ENCODE results near the gene SH3PXD2A.

The SH3PXD2A gene

DNA sequence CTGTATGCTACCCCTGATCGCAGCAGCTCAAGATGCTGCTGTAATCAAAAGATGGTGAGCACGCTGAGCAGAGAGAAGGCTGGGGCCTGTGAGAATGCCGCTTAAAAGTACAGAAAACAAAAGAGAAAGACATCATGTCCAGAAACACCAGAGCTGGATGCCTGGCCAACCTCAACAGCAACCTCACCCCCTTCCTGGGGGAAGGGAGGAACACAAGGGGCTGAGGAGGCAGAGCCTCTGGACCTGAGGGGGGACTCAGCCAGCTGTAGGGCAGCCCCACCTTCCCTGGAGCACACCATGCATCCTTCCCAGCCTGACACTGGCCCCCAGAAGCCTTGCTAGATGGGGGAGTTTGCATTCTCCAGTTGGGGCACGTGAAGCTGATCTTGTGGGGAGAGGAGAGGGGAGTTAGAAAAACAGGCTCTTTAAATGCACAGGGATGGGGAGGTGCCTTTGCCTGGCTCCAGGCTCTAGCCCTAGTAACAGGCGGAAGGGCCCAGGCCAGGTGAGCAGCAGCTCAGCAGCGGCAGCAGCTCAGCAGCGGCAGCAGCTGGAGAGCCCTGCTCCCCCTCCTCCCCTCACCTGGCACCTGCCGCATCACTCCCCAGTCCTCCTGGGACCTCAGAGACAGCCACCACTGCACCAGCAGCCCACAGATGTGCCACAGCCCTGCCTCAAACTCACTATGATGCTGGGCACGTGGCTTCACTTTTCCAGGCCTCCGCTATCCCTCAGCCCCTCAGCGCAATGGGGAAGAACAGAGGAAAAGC is 205.5 kb downstream of the SH3PXD2A start:
- TF ChIP-seq, protein P1, sequence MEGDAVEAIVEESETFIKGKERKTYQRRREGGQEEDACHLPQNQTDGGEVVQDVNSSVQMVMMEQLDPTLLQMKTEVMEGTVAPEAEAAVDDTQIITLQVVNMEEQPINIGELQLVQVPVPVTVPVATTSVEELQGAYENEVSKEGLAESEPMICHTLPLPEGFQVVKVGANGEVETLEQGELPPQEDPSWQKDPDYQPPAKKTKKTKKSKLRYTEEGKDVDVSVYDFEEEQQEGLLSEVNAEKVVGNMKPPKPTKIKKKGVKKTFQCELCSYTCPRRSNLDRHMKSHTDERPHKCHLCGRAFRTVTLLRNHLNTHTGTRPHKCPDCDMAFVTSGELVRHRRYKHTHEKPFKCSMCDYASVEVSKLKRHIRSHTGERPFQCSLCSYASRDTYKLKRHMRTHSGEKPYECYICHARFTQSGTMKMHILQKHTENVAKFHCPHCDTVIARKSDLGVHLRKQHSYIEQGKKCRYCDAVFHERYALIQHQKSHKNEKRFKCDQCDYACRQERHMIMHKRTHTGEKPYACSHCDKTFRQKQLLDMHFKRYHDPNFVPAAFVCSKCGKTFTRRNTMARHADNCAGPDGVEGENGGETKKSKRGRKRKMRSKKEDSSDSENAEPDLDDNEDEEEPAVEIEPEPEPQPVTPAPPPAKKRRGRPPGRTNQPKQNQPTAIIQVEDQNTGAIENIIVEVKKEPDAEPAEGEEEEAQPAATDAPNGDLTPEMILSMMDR (IDR thresholded peaks at IDR 0.05; ENCODE audit: low read depth, low read length): no peak
- no peak overlapping the region for H3K4me3 ChIP-seq (replicated peaks in 1 of 2; ENCODE audit: low read depth in 2 of 2, low read length in 2 of 2)
- DNase-seq (ENCODE audit: low read depth in 2 of 2): no peak

DNA sequence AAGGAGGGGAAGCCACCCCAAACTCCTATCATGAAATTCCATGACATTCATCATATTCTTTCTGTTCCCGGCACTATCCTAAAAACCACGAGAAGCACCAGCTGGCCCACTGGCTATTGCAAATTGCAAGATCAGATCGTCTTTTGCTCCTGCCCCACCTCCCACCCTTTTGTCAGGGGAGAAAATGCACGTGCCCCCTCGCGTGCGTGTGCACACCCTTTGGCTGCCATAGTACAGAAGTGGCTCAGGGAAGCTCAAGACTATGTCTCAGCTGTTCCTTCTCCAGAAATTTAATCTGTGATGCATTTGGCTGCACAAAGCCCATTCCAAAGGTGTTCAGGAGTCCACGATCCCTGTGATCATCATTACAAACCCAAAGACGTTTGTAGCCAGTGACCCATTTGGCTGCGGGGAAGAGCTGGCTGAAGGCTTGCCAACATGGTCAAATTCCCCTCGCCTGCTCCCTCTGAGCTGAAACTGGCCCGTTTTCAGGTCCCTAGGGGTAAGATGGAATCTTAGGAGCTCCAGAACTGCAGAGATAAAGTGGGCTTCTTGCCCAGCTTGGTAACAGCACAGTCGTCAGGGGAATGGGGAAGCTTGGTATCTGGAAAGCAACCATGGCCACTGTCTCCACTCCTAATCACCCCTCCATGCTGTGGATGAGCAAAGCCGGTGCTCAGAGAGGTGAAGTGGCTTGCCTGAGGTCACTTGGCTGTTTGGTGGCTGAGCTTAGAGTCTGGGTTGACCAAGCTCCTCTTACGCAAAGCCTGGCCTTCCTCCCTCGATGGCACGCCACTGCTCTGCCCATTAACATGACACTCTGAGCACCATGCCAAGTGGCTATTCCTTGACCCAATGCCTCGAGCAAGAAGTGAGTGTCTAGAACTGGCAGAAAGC is 206.5 kb downstream of the SH3PXD2A start:
- TF ChIP-seq, protein P1 (IDR thresholded peaks at IDR 0.05; ENCODE audit: low read depth, low read length): no peak
- no peak overlapping the region for H3K4me3 ChIP-seq (replicated peaks in 1 of 2; ENCODE audit: low read depth in 2 of 2, low read length in 2 of 2)
- peak; percentile 57 to 95 for DNase-seq (ENCODE audit: low read depth in 2 of 2)

DNA sequence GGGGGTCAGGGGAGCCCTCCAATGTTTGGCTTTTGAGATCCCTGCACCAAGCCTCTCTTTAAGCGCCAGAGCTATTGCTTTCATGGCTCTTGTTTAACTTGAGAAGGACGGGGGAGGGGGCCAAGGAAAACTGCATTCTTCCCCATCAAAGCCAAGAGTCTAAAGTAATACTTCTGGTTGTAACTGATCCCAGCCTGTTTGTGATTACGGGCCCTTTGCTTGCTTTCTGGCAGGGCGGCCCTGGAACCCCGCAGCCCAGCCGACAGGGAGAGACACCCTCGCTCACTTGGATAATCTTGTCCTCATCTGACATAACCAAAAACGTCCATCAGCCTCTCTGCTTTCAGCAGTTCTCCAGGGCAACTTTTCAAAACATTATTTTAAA is 207.1 kb downstream of the SH3PXD2A start:
- TF ChIP-seq, protein P1 (IDR thresholded peaks at IDR 0.05; ENCODE audit: low read depth, low read length): no peak
- H3K4me3 ChIP-seq (replicated peaks in 1 of 2; ENCODE audit: low read depth in 2 of 2, low read length in 2 of 2): no peak overlapping the region
- peak in 1 of 2 donors; percentile 57 for DNase-seq (ENCODE audit: low read depth in 2 of 2)

DNA sequence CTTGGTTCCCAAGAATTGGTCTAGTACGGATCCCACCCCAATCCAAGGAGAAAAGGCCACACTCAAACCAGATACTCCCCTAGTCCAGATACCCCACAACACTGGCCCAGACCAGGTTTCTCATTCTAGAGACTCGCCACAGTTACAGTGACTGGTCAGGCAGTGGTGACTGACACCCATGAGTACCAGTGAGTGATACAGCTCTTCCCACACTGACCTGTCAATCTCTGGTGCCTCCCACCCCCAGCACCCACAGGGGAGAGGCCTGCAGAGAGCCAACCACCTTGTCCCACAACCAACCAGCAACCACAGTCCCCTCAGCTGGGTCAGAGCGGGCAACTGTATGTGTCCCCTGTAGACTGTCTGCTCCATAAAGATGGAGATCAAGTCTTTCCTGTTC is 209.1 kb downstream of the SH3PXD2A start:
- H3K4me3 ChIP-seq (replicated peaks in 1 of 2; ENCODE audit: low read depth in 2 of 2, low read length in 2 of 2): no peak overlapping the region
- no peak for DNase-seq (ENCODE audit: low read depth in 2 of 2)
- TF ChIP-seq, protein P1 (IDR thresholded peaks at IDR 0.05; ENCODE audit: low read depth, low read length): no peak

DNA sequence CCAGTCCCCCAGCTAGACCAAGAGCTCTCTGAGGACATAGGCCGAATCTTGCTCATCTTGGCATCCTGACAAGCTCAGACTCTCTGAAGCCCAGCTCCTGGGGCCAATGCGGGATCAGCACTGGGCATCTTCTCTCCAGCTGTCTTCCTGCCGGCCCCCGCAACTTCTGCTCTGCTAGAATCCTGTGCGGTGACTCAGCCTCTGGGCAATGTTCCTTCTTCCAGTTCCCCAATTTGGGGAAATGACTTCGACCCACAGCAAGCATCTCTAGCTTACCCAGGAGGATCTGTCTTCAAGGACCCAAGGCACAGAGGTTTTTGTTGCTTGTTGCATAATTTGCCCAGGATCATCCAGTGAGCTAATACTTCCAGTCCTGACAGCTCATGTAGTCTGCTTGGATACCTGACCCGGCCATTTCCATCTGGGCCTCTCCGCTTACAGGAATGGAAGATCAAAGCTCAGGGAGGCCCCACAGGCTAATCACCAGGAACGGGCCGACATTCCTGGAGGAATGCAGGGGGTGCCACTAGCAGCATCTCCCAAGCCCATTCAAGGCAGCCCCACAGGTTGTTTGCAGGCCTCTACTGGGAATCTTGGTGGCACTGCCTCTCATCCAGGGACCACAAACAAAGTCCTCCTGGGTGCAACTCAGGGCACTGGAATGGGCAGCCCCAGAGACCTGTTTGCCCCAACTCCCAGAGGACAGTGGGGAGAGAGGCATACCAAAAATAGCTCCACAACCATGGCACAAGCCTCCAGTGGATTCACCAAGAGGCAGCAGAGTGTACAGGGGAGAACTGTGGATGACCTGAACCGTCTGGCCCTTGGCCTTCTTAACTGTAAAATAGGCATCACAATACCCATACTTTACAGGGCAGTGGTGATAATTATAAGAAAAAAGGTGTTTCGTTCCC is 210.0 kb downstream of the SH3PXD2A start:
- DNase-seq (ENCODE audit: low read depth in 2 of 2): peak; percentile 93 to 98
- TF ChIP-seq, protein P1 (IDR thresholded peaks at IDR 0.05; ENCODE audit: low read depth, low read length): no peak
- no peak overlapping the region for H3K4me3 ChIP-seq (replicated peaks in 1 of 2; ENCODE audit: low read depth in 2 of 2, low read length in 2 of 2)

DNA sequence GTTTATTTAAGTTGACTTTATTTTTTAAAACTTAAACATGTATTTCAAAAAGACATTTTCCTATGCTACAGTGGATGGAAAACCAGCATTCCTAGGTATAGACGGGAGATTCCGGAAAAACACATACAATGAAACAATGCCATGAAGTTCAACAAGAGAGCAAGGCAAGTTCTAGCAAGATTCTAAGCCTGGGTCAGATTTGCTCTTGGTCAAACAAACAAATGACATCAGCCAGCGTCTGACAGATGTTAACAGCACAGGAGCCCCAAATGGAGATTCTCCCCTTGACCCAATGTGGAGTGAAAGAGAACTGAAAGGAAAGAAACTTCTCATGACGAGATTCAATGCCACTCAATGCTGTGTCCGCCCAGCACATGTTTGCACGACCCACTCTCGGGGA is 212.0 kb downstream of the SH3PXD2A start:
- no peak for DNase-seq (ENCODE audit: low read depth in 2 of 2)
- H3K4me3 ChIP-seq (replicated peaks in 1 of 2; ENCODE audit: low read depth in 2 of 2, low read length in 2 of 2): no peak overlapping the region
- TF ChIP-seq, protein P1 (IDR thresholded peaks at IDR 0.05; ENCODE audit: low read depth, low read length): no peak

Measured in cardiac fibroblast (primary cell).